K562 (cell line): Measurements from ENCODE around the gene TBL1X. TPM values are rescaled to one million over a fixed set of nuclear protein-coding genes. Genes with fewer than 3 reads are reported as not detected.

ENCODE experiments used
- ATAC-seq: fragments of 200-7000 bp; cut with Tn5 transposase; 3 replicates; pipeline ENCODE4 v1.9.1; 2020; ENCODE audit warnings: moderate library complexity
- BruUV-seq: library from RNA; stranded (reverse); fragments of 400-500 nt; replicated peaks from 2 replicates; lab custom pipeline; 2021; lab: Mats Ljungman, UMichigan
- CTCF ChIA-PET: fragments of 300-600 bp; formaldehyde crosslinking; extraction: SDS; loops from one replicate; lab custom pipeline; 2021; ENCODE audit warnings: low intra/inter-chr PET ratio; lab: Yijun Ruan, JAX
- POLR2A ChIA-PET: fragments of 300-600, 350-650 bp; sonication (Branson Sonifier 250); formaldehyde crosslinking; extraction: SDS; loops from one replicate; lab custom pipeline; 2021; ENCODE audit warnings: antibody characterized with exemption, inconsistent platforms; lab: Yijun Ruan, JAX
- DNase-seq, 4 experiments: peaks; one replicate each; pipeline versions ENCODE4 v3.0.0 to v3.0.0-alpha.2; 2011 to 2018; ENCODE audit warnings: low spot score in 3 of 4, mixed read lengths in 3 of 4; ENCODE audit errors: extremely low read depth in 1 of 4
- FAIRE-seq: peaks from 2 replicates; lab custom pipeline; 2011; peaks lifted over from hg19 to GRCh38; lab: Jason Lieb, UNC
- H2AFZ ChIP-seq: 2 replicates; pipeline ENCODE4 v1.6.0; 2011; ENCODE audit warnings: low read depth, low read length, control low read depth, inconsistent platforms
- H3K27ac ChIP-seq: fragments of 200-600 bp; 3 replicates; pipeline ENCODE4 v1.8.0; 2011; ENCODE audit warnings: low read depth, mild to moderate bottlenecking, control low read depth, inconsistent platforms, low read length, moderate library complexity, mixed read lengths; ENCODE audit errors: extremely low read depth
- H3K27me3 ChIP-seq, 2 experiments: fragments of 300-600 bp in 1 of 2; 2 replicates in 1 of 2; 3 replicates in 1 of 2; pipeline versions ENCODE4 v1.6.0 to v1.8.0; 2011; ENCODE audit warnings: inconsistent platforms in 2 of 2, low read length in 2 of 2, mild to moderate bottlenecking in 1 of 2, mixed read lengths in 1 of 2, moderate library complexity in 1 of 2; ENCODE audit not compliant: control insufficient read depth in 2 of 2, insufficient read depth in 2 of 2
- H3K36me3 ChIP-seq: fragments of 300-600 bp; 3 replicates; pipeline ENCODE4 v1.8.0; 2011; ENCODE audit warnings: mild to moderate bottlenecking, low read length, inconsistent platforms; ENCODE audit not compliant: control insufficient read depth, insufficient read depth
- H3K4me1 ChIP-seq, 2 experiments: fragments of 200-600 bp in 1 of 2; replicated peaks in 1 of 2; 2 replicates in 1 of 2; 3 replicates in 1 of 2; pipeline versions ENCODE4 v1.5.1 to v1.8.0; 2011; ENCODE audit warnings: inconsistent platforms in 2 of 2, low read length in 2 of 2, mild to moderate bottlenecking in 1 of 2, mixed read lengths in 1 of 2, moderate library complexity in 1 of 2; ENCODE audit not compliant: control insufficient read depth in 2 of 2, insufficient read depth in 2 of 2
- H3K4me2 ChIP-seq: 2 replicates; pipeline ENCODE4 v1.6.1; 2011; ENCODE audit warnings: low read length, control low read depth, inconsistent platforms, mixed read lengths; ENCODE audit not compliant: insufficient read depth
- H3K4me3 ChIP-seq: fragments of 200-600 bp; sonication (generic), shearing (Covaris generic); 2 replicates; pipeline ENCODE4 v1.5.1; 2016; ENCODE audit warnings: control low read depth, inconsistent platforms
- H3K79me2 ChIP-seq: fragments of 200-600 bp; 3 replicates; pipeline ENCODE4 v1.8.0; 2011; ENCODE audit warnings: low read length, inconsistent platforms; ENCODE audit not compliant: control insufficient read depth, insufficient read depth
- H3K9ac ChIP-seq, 2 experiments: 2 replicates each; pipeline versions ENCODE4 v1.6.0 to v1.6.1; 2011; ENCODE audit warnings: low read depth in 2 of 2, low read length in 2 of 2, control low read depth in 1 of 2, inconsistent platforms in 1 of 2, mild to moderate bottlenecking in 1 of 2, mixed read lengths in 1 of 2; ENCODE audit not compliant: insufficient read depth in 1 of 2
- H3K9me1 ChIP-seq: one replicate; pipeline ENCODE4 v1.6.0; 2011; ENCODE audit warnings: inconsistent platforms, mild to moderate bottlenecking, low read length, moderate library complexity; ENCODE audit not compliant: control insufficient read depth, insufficient read depth
- H3K9me3 ChIP-seq: replicated peaks from 2 replicates; pipeline ENCODE4 v1.5.1; 2011; ENCODE audit warnings: low read depth, low read length, inconsistent platforms; ENCODE audit not compliant: control insufficient read depth, insufficient read depth
- H4K20me1 ChIP-seq: replicated peaks from 2 replicates; pipeline ENCODE4 v1.6.1; 2011; ENCODE audit warnings: low read length, inconsistent platforms, mixed read lengths; ENCODE audit not compliant: control insufficient read depth, insufficient read depth
- BHLHE40 ChIP-seq: IDR thresholded peaks from 2 replicates; pipeline ENCODE4 v1.6.1; 2011; ENCODE audit warnings: low read length, improper control_type of control experiment
- CBFA2T2 ChIP-seq: fragments of 450-650 bp; conservative IDR thresholded peaks from 2 replicates; pipeline ENCODE4 v1.6.1; 2017; ENCODE audit warnings: mild to moderate bottlenecking
- CHD2 ChIP-seq: IDR thresholded peaks from 2 replicates; pipeline ENCODE4 v1.6.1; 2011; ENCODE audit warnings: low read depth, low read length
- MEIS2 ChIP-seq: fragments of 450-650 bp; IDR thresholded peaks from 2 replicates; pipeline ENCODE4 v1.6.1; 2014; ENCODE audit warnings: mild to moderate bottlenecking; ENCODE audit not compliant: partially characterized antibody
- MXI1 ChIP-seq: IDR thresholded peaks from 2 replicates; pipeline ENCODE4 v1.6.1; 2011; ENCODE audit warnings: low read depth, mild to moderate bottlenecking, improper control_type of control experiment, low read length
- NCOA1 ChIP-seq: fragments of 450-650 bp; IDR thresholded peaks from 2 replicates; pipeline ENCODE4 v1.6.1; 2016; ENCODE audit warnings: low read depth
- OTX1 ChIP-seq: fragments of 450-650 bp; formaldehyde crosslinking; IDR thresholded peaks from 2 replicates; pipeline ENCODE4 v1.4.0; 2022; ENCODE audit warnings: mild to moderate bottlenecking
- RBM22 ChIP-seq: fragments of 200-400 bp; formaldehyde crosslinking; IDR thresholded peaks from 2 replicates; pipeline ENCODE4 v1.6.1; 2018; ENCODE audit warnings: low read length, low read depth; ENCODE audit not compliant: poor library complexity, severe bottlenecking
- SMARCA5 ChIP-seq: fragments of 450-650 bp; IDR thresholded peaks from 2 replicates; pipeline ENCODE4 v1.6.1; 2016
- ZNF133 ChIP-seq: fragments of 250-450 bp; sonication (Bioruptor Pico); IDR thresholded peaks from 2 replicates; pipeline ENCODE4 v1.4.0; 2020; ENCODE audit warnings: mild to moderate bottlenecking
- ZNF146 ChIP-seq: IDR thresholded peaks from one replicate; pipeline ENCODE4 v1.6.1; 2018; ENCODE audit warnings: missing compliant biosample characterization; ENCODE audit not compliant: unreplicated experiment
- ZNF347 ChIP-seq: fragments of 450-650 bp; formaldehyde crosslinking; IDR thresholded peaks from 2 replicates; pipeline ENCODE4 v1.4.0; 2020; ENCODE audit warnings: low read depth, mild to moderate bottlenecking, moderate library complexity
- ZNF436 ChIP-seq: fragments of 250-450, 450-650 bp; sonication (Bioruptor Pico); formaldehyde crosslinking; IDR thresholded peaks from 2 replicates; pipeline ENCODE4 v1.7.0; 2020; ENCODE audit warnings: mild to moderate bottlenecking
- ZNF830 ChIP-seq: fragments of 250-450 bp; sonication (Bioruptor Pico); IDR thresholded peaks from 2 replicates; pipeline ENCODE4 v1.5.0; 2021; ENCODE audit warnings: mild to moderate bottlenecking
- WGBS: fragments of 100-300 bp; shearing (Covaris generic); methylation state at CpG from one replicate; pipeline ENCODE4 v1.1.6; 2016; ENCODE audit warnings: low coverage, mixed read lengths; ENCODE audit not compliant: insufficient coverage; ENCODE audit errors: missing lambda C conversion rate; 5-methylcytosine and 5-hydroxymethylcytosine counted together
- in situ Hi-C: fragments of 300-500 bp; cut with MboI; formaldehyde crosslinking; loops from 4 replicates; pipeline ENCODE4 v1.15.0; 2018; ENCODE audit warnings: inconsistent platforms, mixed read lengths
- intact Hi-C: fragments of 100-400 bp; cut with micrococcal nuclease; formaldehyde crosslinking; loops from 2 replicates; pipeline ENCODE4 v1.14.2; 2022
- polyA plus RNA-seq, 8 experiments: library from polyadenylated mRNA; depleted of rRNA in 4 of 8; stranded (reverse) in 5 of 8; unstranded in 3 of 8; fragments of >200 nt; fragmentation: Nextera tagmentation in 2 of 8; fragmentation: Illumina TruSeq in 1 of 8; extraction: Ambion mirVana in 2 of 8; extraction: Trizol in 1 of 8; gene quantifications; 2 replicates each; pipeline versions ENCODE4 v1.2.1 to v1.2.3, GENCODE V29; 2011 to 2014; ENCODE audit warnings: inconsistent platforms in 1 of 8, missing spikeins in 1 of 8
- total RNA-seq, 7 experiments: library from RNA; depleted of rRNA in 6 of 7; stranded (reverse); fragments of >200 nt in 6 of 7; fragmentation: Illumina TruSeq in 2 of 7; extraction: Trizol in 2 of 7; gene quantifications; 2 replicates each; pipeline versions ENCODE4 v1.2.1 to v1.2.3, GENCODE V29; 2011 to 2021; ENCODE audit warnings: low replicate concordance in 1 of 7
- TF ChIP-seq, protein P1 (sequence below), 2 experiments: fragments of 450-650 bp; IDR thresholded peaks; 2 replicates each; pipeline ENCODE4 v1.6.1; 2016; ENCODE audit warnings: mild to moderate bottlenecking in 2 of 2, borderline replicate concordance in 1 of 2, low read depth in 1 of 2, moderate library complexity in 1 of 2
- TF ChIP-seq, protein P2 (sequence below): fragments of 200-800 bp; sonication (Bioruptor generic); IDR thresholded peaks from 2 replicates; pipeline ENCODE4 v1.6.1; 2017; ENCODE audit warnings: missing genetic modification characterization, missing compliant biosample characterization

Gene TBL1X
- total and polyA plus RNA-seq, 9 of the 15 experiments (the other 6 are each of a cell fraction or from before 2014, with no cell fraction given), result 6.0 to 49.6 (median 19.7) TPM

DNA sequence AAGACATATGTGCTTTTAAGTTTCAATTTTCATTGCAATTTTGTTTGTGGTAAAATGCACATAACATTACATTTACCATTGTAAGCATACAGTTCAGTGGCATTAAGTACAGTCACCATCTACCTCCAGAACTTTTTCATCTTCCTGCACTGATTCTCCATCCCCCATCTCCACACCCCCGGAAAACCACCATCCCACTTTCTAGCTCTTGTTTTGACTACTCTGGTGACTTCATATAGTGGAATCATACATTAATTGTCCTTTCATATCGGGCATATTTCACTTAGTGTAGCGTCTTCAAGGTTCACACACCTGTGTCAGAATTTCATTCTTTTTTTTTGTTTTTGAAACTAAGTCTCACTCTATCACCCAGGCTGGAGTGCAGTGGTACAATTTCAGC is 157.3 kb downstream of the TBL1X start:
- H3K9ac ChIP-seq, result no peak overlapping the region
- CTCF ChIA-PET, result no interaction called here
- no peak overlapping the region for H2AFZ ChIP-seq
- no peaks in the 10 kb centered on the region for H3K27me3 ChIP-seq
- no peak overlapping the region for H3K4me3 ChIP-seq
- no peaks in the 10 kb centered on the region for H3K4me1 ChIP-seq
- ATAC-seq (no peak), FAIRE-seq (no peak), DNase-seq (no peak)
- H3K79me2 ChIP-seq, result peaks cover 4% of the 10 kb centered on the region; the same call in 1 of the 3 replicates
- no TSS peak for BruUV-seq
- intact Hi-C loops (no loop called here), in situ Hi-C loops (no loop called here)
- H3K9me3 ChIP-seq, result no peaks in the 10 kb centered on the region
- no peak overlapping the region for H3K27ac ChIP-seq
- WGBS, result 89% methylated on average over 3 of the region's 3 CpGs
- H3K4me2 ChIP-seq, result no peak overlapping the region
- H4K20me1 ChIP-seq, result peaks cover 3% of the 10 kb centered on the region; the same call in 1 of the 2 replicates
- no peaks in the 10 kb centered on the region for H3K9me1 ChIP-seq
- POLR2A ChIA-PET, result no interaction called here
- H3K36me3 ChIP-seq, result no peaks in the 10 kb centered on the region
- TF ChIP-seq MXI1, result no peak
- TF ChIP-seq NCOA1, result no peak
- TF ChIP-seq MEIS2, result no peak
- no peak for TF ChIP-seq ZNF146 (CRISPR knock-in tag)
- no peak for TF ChIP-seq ZNF436 (CRISPR knock-in tag)
- TF ChIP-seq, protein P1, sequence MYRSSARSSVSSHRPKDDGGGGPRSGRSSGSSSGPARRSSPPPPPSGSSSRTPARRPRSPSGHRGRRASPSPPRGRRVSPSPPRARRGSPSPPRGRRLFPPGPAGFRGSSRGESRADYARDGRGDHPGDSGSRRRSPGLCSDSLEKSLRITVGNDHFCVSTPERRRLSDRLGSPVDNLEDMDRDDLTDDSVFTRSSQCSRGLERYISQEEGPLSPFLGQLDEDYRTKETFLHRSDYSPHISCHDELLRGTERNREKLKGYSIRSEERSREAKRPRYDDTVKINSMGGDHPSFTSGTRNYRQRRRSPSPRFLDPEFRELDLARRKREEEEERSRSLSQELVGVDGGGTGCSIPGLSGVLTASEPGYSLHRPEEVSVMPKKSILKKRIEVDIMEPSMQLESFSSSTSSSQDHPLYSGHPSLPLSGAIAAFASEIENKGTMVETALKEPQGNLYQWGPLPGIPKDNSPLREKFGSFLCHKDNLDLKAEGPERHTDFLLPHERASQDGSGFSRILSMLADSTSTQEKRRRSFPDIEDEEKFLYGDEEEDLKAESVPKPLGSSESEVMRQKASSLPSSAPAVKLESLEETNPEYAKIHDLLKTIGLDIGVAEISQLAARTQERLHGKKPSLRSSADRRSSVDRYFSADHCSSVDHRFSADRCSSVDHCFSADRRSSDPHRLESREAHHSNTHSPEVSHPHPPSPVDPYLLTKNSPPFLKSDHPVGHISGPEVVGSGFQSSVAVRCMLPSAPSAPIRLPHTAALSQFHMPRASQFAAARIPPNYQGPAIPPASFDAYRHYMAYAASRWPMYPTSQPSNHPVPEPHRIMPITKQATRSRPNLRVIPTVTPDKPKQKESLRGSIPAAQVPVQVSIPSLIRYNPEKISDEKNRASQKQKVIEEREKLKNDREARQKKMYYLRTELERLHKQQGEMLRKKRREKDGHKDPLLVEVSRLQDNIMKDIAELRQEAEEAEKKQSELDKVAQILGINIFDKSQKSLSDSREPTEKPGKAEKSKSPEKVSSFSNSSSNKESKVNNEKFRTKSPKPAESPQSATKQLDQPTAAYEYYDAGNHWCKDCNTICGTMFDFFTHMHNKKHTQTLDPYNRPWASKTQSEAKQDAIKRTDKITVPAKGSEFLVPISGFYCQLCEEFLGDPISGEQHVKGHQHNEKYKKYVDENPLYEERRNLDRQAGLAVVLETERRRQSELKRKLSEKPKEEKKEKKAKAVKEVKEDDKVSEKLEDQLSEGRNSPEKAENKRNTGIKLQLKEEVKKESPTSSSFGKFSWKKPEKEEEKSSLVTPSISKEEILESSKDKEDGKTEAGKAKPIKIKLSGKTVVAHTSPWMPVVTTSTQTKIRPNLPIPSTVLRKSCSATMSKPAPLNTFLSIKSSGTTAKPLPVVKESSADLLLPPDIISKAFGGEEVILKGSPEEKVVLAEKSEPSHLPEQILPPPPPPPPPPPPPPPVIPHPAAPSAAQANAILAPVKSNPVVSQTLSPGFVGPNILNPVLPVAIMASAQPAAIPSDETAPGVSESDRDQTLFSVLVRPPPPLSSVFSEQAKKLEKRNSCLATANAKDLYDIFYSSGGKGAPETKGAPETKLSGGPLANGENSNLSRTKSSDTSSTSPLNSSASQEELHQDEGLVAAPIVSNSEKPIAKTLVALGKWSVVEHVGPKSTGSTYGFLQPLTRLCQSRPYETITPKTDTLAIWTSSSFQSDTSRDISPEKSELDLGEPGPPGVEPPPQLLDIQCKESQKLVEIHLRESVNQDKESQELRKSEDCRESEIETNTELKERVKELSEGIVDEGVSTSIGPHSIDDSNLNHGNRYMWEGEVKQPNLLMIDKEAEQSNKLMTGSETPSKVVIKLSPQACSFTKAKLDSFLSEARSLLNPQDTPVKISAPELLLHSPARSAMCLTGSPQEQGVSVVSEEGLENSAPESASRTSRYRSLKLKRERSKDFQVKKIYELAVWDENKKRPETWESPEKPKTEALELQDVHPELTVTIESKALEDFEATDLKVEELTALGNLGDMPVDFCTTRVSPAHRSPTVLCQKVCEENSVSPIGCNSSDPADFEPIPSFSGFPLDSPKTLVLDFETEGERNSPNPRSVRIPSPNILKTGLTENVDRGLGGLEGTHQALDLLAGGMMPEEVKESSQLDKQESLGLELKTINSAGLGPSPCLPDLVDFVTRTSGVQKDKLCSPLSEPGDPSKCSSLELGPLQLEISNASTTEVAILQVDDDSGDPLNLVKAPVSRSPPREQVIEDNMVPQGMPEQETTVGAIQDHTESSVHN (IDR thresholded peaks at IDR 0.05; ENCODE audit: borderline replicate concordance in 1 of 2, low read depth in 1 of 2), result no peak
- no peak for TF ChIP-seq ZNF347 (CRISPR knock-in tag)
- no peak for TF ChIP-seq SMARCA5
- TF ChIP-seq CHD2, result no peak
- TF ChIP-seq ZNF133 (CRISPR knock-in tag), result no peak
- no peak for TF ChIP-seq CBFA2T2
- TF ChIP-seq, protein P2, sequence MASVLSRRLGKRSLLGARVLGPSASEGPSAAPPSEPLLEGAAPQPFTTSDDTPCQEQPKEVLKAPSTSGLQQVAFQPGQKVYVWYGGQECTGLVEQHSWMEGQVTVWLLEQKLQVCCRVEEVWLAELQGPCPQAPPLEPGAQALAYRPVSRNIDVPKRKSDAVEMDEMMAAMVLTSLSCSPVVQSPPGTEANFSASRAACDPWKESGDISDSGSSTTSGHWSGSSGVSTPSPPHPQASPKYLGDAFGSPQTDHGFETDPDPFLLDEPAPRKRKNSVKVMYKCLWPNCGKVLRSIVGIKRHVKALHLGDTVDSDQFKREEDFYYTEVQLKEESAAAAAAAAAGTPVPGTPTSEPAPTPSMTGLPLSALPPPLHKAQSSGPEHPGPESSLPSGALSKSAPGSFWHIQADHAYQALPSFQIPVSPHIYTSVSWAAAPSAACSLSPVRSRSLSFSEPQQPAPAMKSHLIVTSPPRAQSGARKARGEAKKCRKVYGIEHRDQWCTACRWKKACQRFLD, result no peak
- TF ChIP-seq BHLHE40, result no peak
- TF ChIP-seq RBM22, result no peak
- no peak for TF ChIP-seq ZNF830 (CRISPR knock-in tag)
- no peak for TF ChIP-seq OTX1 (CRISPR knock-in tag)
